ENCODE measurements around the gene ABHD17C. TPM values are rescaled to one million over a fixed set of nuclear protein-coding genes. Genes with fewer than 3 reads are reported as not detected.

ABHD17C gene
- total RNA-seq, 1 experiment from 2014 or later: 10.3 TPM

GRCh38 chr15:80722811-80723210 is 27.7 kb downstream of the ABHD17C start:
- no peak overlapping the region for H3K9ac ChIP-seq (ENCODE audit: low read length)
- ChIA-PET CTCF (interaction anchor here (0.7 kb wide), 1 partner anchor 155 kb away, joined by 17 read pairs; no protein-coding TSS in a partner anchor), POLR2A (ENCODE audit: unreplicated experiment) (no interaction called here)
- H3K4me1 ChIP-seq (ENCODE audit: insufficient read depth, low read length): no peaks in the 10 kb centered on the region
- peaks cover 8% of the 10 kb centered on the region; the same call in 1 of the 2 replicates for H4K20me1 ChIP-seq (ENCODE audit: low read length)
- no peak overlapping the region for H2AFZ ChIP-seq (ENCODE audit: low read length)
- BruUV-seq (replicated peaks): no TSS peak
- H3K79me2 ChIP-seq (ENCODE audit: low read length): peaks cover 69% of the 10 kb centered on the region
- H3K27ac ChIP-seq (ENCODE audit: low read length): no peak overlapping the region
- no peak overlapping the region for H3K4me3 ChIP-seq (ENCODE audit: low read length)
- no peak for TF ChIP-seq CTCF (conservative IDR thresholded peaks at IDR 0.05; ENCODE audit: low read depth, low read length)
- TF ChIP-seq EZH2 (IDR thresholded peaks at IDR 0.05; ENCODE audit: low read length, unreplicated experiment): no peak
- no peak for TF ChIP-seq EZH2phosphoT487 (IDR thresholded peaks at IDR 0.05; ENCODE audit: borderline replicate concordance, low read length)
- DNase-seq: no peak
- ATAC-seq: no peak
- H3K36me3 ChIP-seq (ENCODE audit: low read depth, low read length): peaks cover 12% of the 10 kb centered on the region
- H3F3A ChIP-seq (ENCODE audit: low read length, unreplicated experiment): no peaks in the 10 kb centered on the region
- H3K4me2 ChIP-seq (ENCODE audit: low read length): no peak overlapping the region
- intact Hi-C loops (cut with micrococcal nuclease): no loop called here
- H3K9me2 ChIP-seq (replicated peaks; ENCODE audit: low read length): no peaks in the 10 kb centered on the region
- no peaks in the 10 kb centered on the region for H3K9me3 ChIP-seq (ENCODE audit: low read length)
- H3K27me3 ChIP-seq (ENCODE audit: low read length): no peaks in the 10 kb centered on the region

- Histone ChIP-seq H2AFZ (ENCODE audit: low read length) (no peak overlapping the region), H3K9me2 (replicated peaks; ENCODE audit: low read length) (no peaks in the 10 kb centered on the region), H3K36me3 (ENCODE audit: low read depth, low read length) (peaks cover 12% of the 10 kb centered on the region), H4K20me1 (ENCODE audit: low read length) (peaks cover 12% of the 10 kb centered on the region; the same call in 1 of the 2 replicates), H3K27ac (ENCODE audit: low read length) (no peak overlapping the region), H3K4me1 (ENCODE audit: insufficient read depth, low read length) (no peaks in the 10 kb centered on the region), H3K27me3 (ENCODE audit: low read length) (no peaks in the 10 kb centered on the region), H3K79me2 (ENCODE audit: low read length) (peaks cover 69% of the 10 kb centered on the region), H3K4me2 (ENCODE audit: low read length) (no peak overlapping the region), H3K9me3 (ENCODE audit: low read length) (no peaks in the 10 kb centered on the region), H3K9ac (ENCODE audit: low read length) (no peak overlapping the region), H3F3A (ENCODE audit: low read length, unreplicated experiment) (no peaks in the 10 kb centered on the region), H3K4me3 (ENCODE audit: low read length) (no peak overlapping the region)
- DNase-seq (no peak), ATAC-seq (no peak)
- intact Hi-C loops (cut with micrococcal nuclease): no loop called here
- no peak for TF ChIP-seq EZH2 (IDR thresholded peaks at IDR 0.05; ENCODE audit: low read length, unreplicated experiment)
- no peak for TF ChIP-seq EZH2phosphoT487 (IDR thresholded peaks at IDR 0.05; ENCODE audit: borderline replicate concordance, low read length)
- no peak for TF ChIP-seq CTCF (conservative IDR thresholded peaks at IDR 0.05; ENCODE audit: low read depth, low read length)
- no TSS peak for BruUV-seq (replicated peaks)
- POLR2A ChIA-PET (ENCODE audit: unreplicated experiment): no interaction called here
- CTCF ChIA-PET: no interaction called here
Measured at GRCh38 chr15:80727196-80727595, 32.1 kb downstream of the ABHD17C start.

- Histone ChIP-seq H3K4me3 (ENCODE audit: low read length) (no peak overlapping the region), H3K9ac (ENCODE audit: low read length) (no peak overlapping the region), H3K9me3 (ENCODE audit: low read length) (no peaks in the 10 kb centered on the region), H4K20me1 (ENCODE audit: low read length) (peaks cover 12% of the 10 kb centered on the region; the same call in 1 of the 2 replicates), H3K27ac (ENCODE audit: low read length) (no peak overlapping the region), H3K79me2 (ENCODE audit: low read length) (peaks cover 69% of the 10 kb centered on the region), H2AFZ (ENCODE audit: low read length) (no peak overlapping the region), H3K27me3 (ENCODE audit: low read length) (no peaks in the 10 kb centered on the region), H3K9me2 (replicated peaks; ENCODE audit: low read length) (no peaks in the 10 kb centered on the region), H3K4me2 (ENCODE audit: low read length) (no peak overlapping the region), H3F3A (ENCODE audit: low read length, unreplicated experiment) (no peaks in the 10 kb centered on the region), H3K36me3 (ENCODE audit: low read depth, low read length) (peaks cover 12% of the 10 kb centered on the region), H3K4me1 (ENCODE audit: insufficient read depth, low read length) (no peaks in the 10 kb centered on the region)
- ATAC-seq (no peak), DNase-seq (no peak)
- intact Hi-C loops (cut with micrococcal nuclease): no loop called here
- BruUV-seq (replicated peaks): no TSS peak
- TF ChIP-seq EZH2 (IDR thresholded peaks at IDR 0.05; ENCODE audit: low read length, unreplicated experiment) (no peak), CTCF (conservative IDR thresholded peaks at IDR 0.05; ENCODE audit: low read depth, low read length) (no peak), EZH2phosphoT487 (IDR thresholded peaks at IDR 0.05; ENCODE audit: borderline replicate concordance, low read length) (no peak)
- ChIA-PET POLR2A (ENCODE audit: unreplicated experiment) (no interaction called here), CTCF (no interaction called here)
Measured at GRCh38 chr15:80727596-80727995, 32.5 kb downstream of the ABHD17C start.

All from PC-3 (cell line).